Left lung (tissue), 10 donors: Measurements from ENCODE around the gene CLDN5. TPM values are rescaled to one million over a fixed set of nuclear protein-coding genes. Genes with fewer than 3 reads are reported as not detected.

ENCODE experiments used
- ATAC-seq: fragments of 200-7000 bp; cut with Tn5 transposase; one replicate; pipeline ENCODE4 v1.9.1; 2020; ENCODE audit warnings: moderate library complexity
- DNase-seq, 4 donors: peaks; one replicate each; pipeline ENCODE4 v3.0.0-alpha.2; 2013 to 2020
- H3K27ac ChIP-seq, 2 donors: fragments of 200-600 bp; sonication (generic) in 1 of 2; one replicate each; pipeline versions ENCODE4 v1.5.0 to v1.8.0; 2020 to 2021
- H3K27me3 ChIP-seq, 2 donors: fragments of 200-600 bp; sonication (generic) in 1 of 2; one replicate each; pipeline versions ENCODE4 v1.5.0 to v1.8.0; 2020 to 2021
- H3K36me3 ChIP-seq, 2 donors: fragments of 200-600 bp; sonication (generic) in 1 of 2; one replicate each; pipeline versions ENCODE4 v1.5.0 to v1.8.0; 2020 to 2021
- H3K4me1 ChIP-seq, 2 donors: fragments of 200-600 bp; one replicate each; pipeline ENCODE4 v1.8.0; 2021
- H3K4me3 ChIP-seq, 2 donors: fragments of 200-600 bp; sonication (generic) in 1 of 2; one replicate each; pipeline versions ENCODE4 v1.5.0 to v1.8.0; 2020 to 2021; ENCODE audit warnings: mild to moderate bottlenecking in 1 of 2
- H3K9me3 ChIP-seq, 2 donors: fragments of 200-600 bp; sonication (generic) in 1 of 2; one replicate each; pipeline versions ENCODE4 v1.5.0 to v1.8.0; 2020 to 2021
- CTCF ChIP-seq, 2 donors: fragments of 200-600 bp; sonication (generic) in 1 of 2; IDR thresholded peaks; one replicate each; pipeline versions ENCODE4 v1.5.0 to v1.8.0; 2021; ENCODE audit warnings: antibody characterized with exemption in 2 of 2
- intact Hi-C, 2 donors: fragments of 100-400 bp; cut with DNase I; formaldehyde crosslinking; loops; one replicate each; pipeline versions ENCODE4 v1.11.2 to v1.14.2; 2022
- polyA plus RNA-seq, 6 donors: library from polyadenylated mRNA; unstranded; fragments of 120-200 nt; gene quantifications; one replicate each; pipeline ENCODE4 v1.2.1, GENCODE V29; 2013; ENCODE audit not compliant: insufficient read length in 6 of 6
- total RNA-seq, 2 donors: library from RNA; stranded (reverse); fragmentation: NEBNext Ultra II Directional; extraction: Animal tissue kit (Norgen Biotek cat#: 25700); gene quantifications; one replicate each; pipeline ENCODE4 v1.2.1, GENCODE V29; 2021
- donor health status: DM: no; HTN: yes; CAD: no.
- donor health status: DM: no; HTN: no; CAD: no.

The CLDN5 gene
- total and polyA plus RNA-seq, 8 donors, result 56.4 to 90.7 (median 70.8) TPM

DNA sequence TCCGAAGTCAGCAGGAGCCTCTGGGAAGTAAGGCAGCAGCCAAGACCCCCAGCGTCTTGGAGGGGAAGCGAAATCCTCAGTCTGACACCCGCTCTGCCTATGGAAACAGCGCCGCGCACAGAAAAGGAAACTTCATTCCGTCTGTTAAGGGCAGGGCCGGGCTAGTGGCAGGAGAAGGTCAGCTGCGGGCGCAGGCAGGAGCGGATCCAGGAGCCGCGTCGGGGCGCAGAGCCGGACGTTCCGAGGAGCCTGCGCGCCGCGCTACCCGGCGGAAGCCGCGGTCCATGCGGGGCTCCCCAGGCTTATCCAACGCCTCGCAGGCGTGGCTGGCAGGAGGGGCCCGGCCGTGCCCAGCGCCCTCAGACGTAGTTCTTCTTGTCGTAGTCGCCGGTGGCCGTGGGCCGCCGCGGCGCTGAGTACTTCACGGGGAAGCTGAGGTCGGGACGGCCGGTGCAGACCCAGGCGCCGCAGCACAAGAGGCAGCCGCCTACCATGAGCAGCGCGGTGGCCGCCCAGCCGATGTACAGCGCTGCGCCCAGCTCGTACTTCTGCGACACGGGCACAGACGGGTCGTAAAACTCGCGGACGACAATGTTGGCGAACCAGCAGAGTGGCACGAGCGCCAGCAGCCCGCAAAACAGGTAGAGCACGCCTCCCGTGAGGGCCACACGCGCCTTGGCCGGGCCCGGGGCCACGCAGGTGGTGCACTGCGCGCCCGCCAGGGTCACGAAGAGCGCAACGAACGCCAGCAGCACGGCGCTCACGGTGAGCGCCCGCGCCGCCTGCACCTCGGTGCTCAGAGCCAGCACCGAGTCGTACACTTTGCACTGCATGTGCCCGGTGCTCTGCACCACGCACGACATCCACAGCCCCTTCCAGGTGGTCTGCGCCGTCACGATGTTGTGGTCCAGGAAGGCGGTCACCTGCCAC lies 705 bp downstream of the CLDN5 start:
- peaks cover 0 to 7% of the 10 kb centered on the region in 2 donors for H3K36me3 ChIP-seq
- ATAC-seq (peak; percentile 39), DNase-seq (peak in 1 of 4 donors; percentile 25)
- peaks cover 31 to 44% of the 10 kb centered on the region in 2 donors for H3K27me3 ChIP-seq
- no peaks in the 10 kb centered on the region for H3K9me3 ChIP-seq
- H3K4me3 ChIP-seq, result peak overlapping the region; percentile 25 to 48
- no peak for TF ChIP-seq CTCF (IDR thresholded peaks at IDR 0.05)
- peak overlapping the region; percentile 53 to 83 for H3K27ac ChIP-seq
- intact Hi-C loops, result no loop called here
- peaks cover 5 to 35% of the 10 kb centered on the region in 2 donors for H3K4me1 ChIP-seq

DNA sequence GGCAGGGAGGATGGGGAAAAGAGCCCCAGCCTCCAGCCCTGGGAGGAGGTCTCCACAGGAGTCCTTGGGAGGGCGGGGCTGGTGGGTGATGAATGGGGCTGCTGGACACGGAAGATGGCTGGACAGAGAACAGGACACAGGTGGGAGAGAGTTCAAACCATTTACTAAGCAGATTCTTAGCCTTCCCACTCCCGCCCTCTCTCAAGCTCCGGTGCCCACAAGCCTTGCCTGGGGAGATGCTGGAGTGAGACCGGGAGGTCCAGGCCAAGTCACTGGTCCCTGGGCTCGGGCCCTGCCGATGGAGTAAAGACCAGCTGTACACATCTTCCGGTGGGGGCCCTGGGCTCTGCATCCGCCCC lies 1.4 kb downstream of the CLDN5 start:
- Histone ChIP-seq H3K27me3 (peaks cover 31 to 44% of the 10 kb centered on the region in 2 donors), H3K36me3 (peaks cover 0 to 7% of the 10 kb centered on the region in 2 donors), H3K9me3 (no peaks in the 10 kb centered on the region), H3K27ac (peak overlapping the region; percentile 53 to 83), H3K4me3 (peak overlapping the region; percentile 25 to 48), H3K4me1 (peaks cover 5 to 35% of the 10 kb centered on the region in 2 donors)
- TF ChIP-seq CTCF (IDR thresholded peaks at IDR 0.05), result no peak
- ATAC-seq, result no peak
- no peak for DNase-seq
- intact Hi-C loops, result no loop called here

DNA sequence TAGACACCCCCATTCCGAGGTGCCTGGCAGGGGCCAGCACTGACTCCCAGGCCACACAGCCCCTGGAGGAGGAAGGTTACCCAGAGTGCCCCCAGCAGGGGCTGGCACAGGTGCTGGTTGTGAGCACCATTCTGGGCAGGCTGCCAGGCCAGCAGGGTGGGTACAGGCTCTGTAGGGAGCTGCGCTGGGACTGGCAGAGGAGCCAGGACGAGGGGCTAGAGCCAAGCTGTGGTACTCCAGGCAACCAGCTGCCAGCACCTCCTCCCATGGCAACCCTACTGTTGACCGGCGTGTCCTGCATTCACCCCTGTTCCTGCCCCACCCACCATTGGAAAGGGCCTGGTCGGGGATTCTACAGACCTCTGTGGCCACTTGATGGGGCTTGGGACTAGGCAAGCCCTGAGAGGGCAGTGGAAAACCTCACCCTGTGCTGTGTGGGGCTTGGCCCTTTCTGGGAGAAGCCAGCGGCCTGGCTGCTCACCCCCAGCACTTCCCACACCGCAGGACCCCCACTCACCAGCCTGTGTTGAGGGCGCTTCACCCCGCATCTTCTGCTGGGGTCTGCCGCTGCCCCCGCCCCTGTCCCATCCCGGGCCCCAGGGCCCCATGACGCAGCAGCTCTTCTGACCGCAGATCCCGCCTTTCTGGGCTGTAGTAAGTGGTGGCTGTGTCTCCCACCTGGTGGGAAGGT lies 1.9 kb downstream of the CLDN5 start:
- TF ChIP-seq CTCF (IDR thresholded peaks at IDR 0.05), result no peak
- ATAC-seq, result no peak
- no peaks in the 10 kb centered on the region for H3K9me3 ChIP-seq
- H3K4me1 ChIP-seq, result peaks cover 5 to 32% of the 10 kb centered on the region in 2 donors
- peak in 1 of 4 donors; percentile 37 for DNase-seq
- peaks cover 0 to 8% of the 10 kb centered on the region in 2 donors for H3K36me3 ChIP-seq
- peak overlapping the region; percentile 53 to 83 for H3K27ac ChIP-seq
- H3K4me3 ChIP-seq, result peak overlapping the region; percentile 25 to 48
- H3K27me3 ChIP-seq, result peaks cover 31 to 44% of the 10 kb centered on the region in 2 donors
- intact Hi-C loops, result no loop called here

GRCh38 chr22:19520566-19521305 lies 3.5 kb downstream of the CLDN5 start:
- intact Hi-C loops, result no loop called here
- no peaks in the 10 kb centered on the region for H3K9me3 ChIP-seq
- DNase-seq (no peak), ATAC-seq (no peak)
- H3K4me3 ChIP-seq, result peak overlapping the region in 1 of 2 donors; percentile 48
- H3K36me3 ChIP-seq, result peaks cover 0 to 20% of the 10 kb centered on the region in 2 donors
- peaks cover 5 to 23% of the 10 kb centered on the region in 2 donors for H3K4me1 ChIP-seq
- peak overlapping the region; percentile 7 to 83 for H3K27ac ChIP-seq
- peaks cover 31 to 38% of the 10 kb centered on the region in 2 donors for H3K27me3 ChIP-seq
- TF ChIP-seq CTCF (IDR thresholded peaks at IDR 0.05), result no peak
